Astrocyte of the cerebellum (primary cell): ENCODE measurements around the gene ADAM15.

Source experiments
- DNase-seq: peaks from one replicate; pipeline ENCODE4 v3.0.0-alpha.2; 2011; ENCODE audit warnings: low read depth
- H3K4me3 ChIP-seq: 2 replicates; pipeline ENCODE4 v1.5.1; 2011; ENCODE audit warnings: mild to moderate bottlenecking, low read depth, low read length, moderate library complexity
- CTCF ChIP-seq: IDR thresholded peaks from 2 replicates; pipeline ENCODE4 v1.5.1; 2012; ENCODE audit warnings: low read length, low read depth, moderate library complexity, mild to moderate bottlenecking; ENCODE audit errors: missing control alignments
- in situ Hi-C: cut with HindIII; loops from 2 replicates; pipeline ENCODE4 v1.10.0; 2017; ENCODE audit warnings: low sequenced_read_pairs

The ADAM15 gene

GRCh38 chr1:155004352-155005075, 46.6 kb upstream of the ADAM15 start:
- no peak for TF ChIP-seq CTCF
- in situ Hi-C loops: no loop called here
- DNase-seq: no peak
- H3K4me3 ChIP-seq: peak overlapping the region; percentile 82

GRCh38 chr1:155005076-155006011, 45.8 kb upstream of the ADAM15 start:
- no peak for DNase-seq
- TF ChIP-seq CTCF: no peak
- no peak overlapping the region for H3K4me3 ChIP-seq
- in situ Hi-C loops: no loop called here

- no peak for DNase-seq
- no peak overlapping the region for H3K4me3 ChIP-seq
- TF ChIP-seq CTCF: no peak
- in situ Hi-C loops: no loop called here
Measured at GRCh38 chr1:155006601-155007101, 44.5 kb upstream of the ADAM15 start.

- DNase-seq: no peak
- no peak for TF ChIP-seq CTCF
- H3K4me3 ChIP-seq: no peak overlapping the region
- in situ Hi-C loops: no loop called here
Measured at GRCh38 chr1:155007251-155007828, 43.8 kb upstream of the ADAM15 start.

GRCh38 chr1:155008015-155008941, 42.8 kb upstream of the ADAM15 start:
- DNase-seq: no peak
- in situ Hi-C loops: no loop called here
- no peak for TF ChIP-seq CTCF
- H3K4me3 ChIP-seq: no peak overlapping the region
